Choroid plexus epithelial cell (primary cell): ENCODE measurements around the gene TBC1D13.

Experiments
- DNase-seq: peaks from one replicate; pipeline ENCODE4 v3.0.0-alpha.2; 2010; ENCODE audit warnings: low read depth
- H3K4me3 ChIP-seq: 2 replicates; pipeline ENCODE4 v1.5.1; 2011; ENCODE audit warnings: low read depth, mild to moderate bottlenecking, control low read depth, low read length, moderate library complexity
- CTCF ChIP-seq: conservative IDR thresholded peaks from 2 replicates; pipeline ENCODE4 v1.5.1; 2011; ENCODE audit warnings: low read depth, mild to moderate bottlenecking, control low read depth, inconsistent platforms, low read length, moderate library complexity

TBC1D13 gene

GRCh38 chr9:128798896-128799295 is 11.8 kb downstream of the TBC1D13 start:
- TF ChIP-seq CTCF = no peak
- no peak overlapping the region for H3K4me3 ChIP-seq
- no peak for DNase-seq

GRCh38 chr9:128800061-128800460 is 13.0 kb downstream of the TBC1D13 start:
- TF ChIP-seq CTCF = no peak

GRCh38 chr9:128802482-128802881 is 15.4 kb downstream of the TBC1D13 start:
- TF ChIP-seq CTCF = no peak
- no peak overlapping the region for H3K4me3 ChIP-seq
- DNase-seq = no peak

More at GRCh38 chr9:128800061-128800460, 13.0 kb downstream of the TBC1D13 start:
- H3K4me3 ChIP-seq = no peak overlapping the region
- no peak for DNase-seq

GRCh38 chr9:128805661-128806060 is 18.6 kb downstream of the TBC1D13 start:
- H3K4me3 ChIP-seq = no peak overlapping the region
- no peak for TF ChIP-seq CTCF
- DNase-seq = no peak

- no peak for TF ChIP-seq CTCF
- DNase-seq = no peak
- H3K4me3 ChIP-seq = no peak overlapping the region
Observed at GRCh38 chr9:128807827-128808226, 20.8 kb downstream of the TBC1D13 start.

GRCh38 chr9:128808543-128808942 is 21.5 kb downstream of the TBC1D13 start:
- no peak for TF ChIP-seq CTCF
- no peak for DNase-seq
- H3K4me3 ChIP-seq = no peak overlapping the region

- DNase-seq = no peak
- H3K4me3 ChIP-seq = no peak overlapping the region
- TF ChIP-seq CTCF = no peak
Observed at GRCh38 chr9:128809036-128809599, 22.1 kb downstream of the TBC1D13 start.
